Right lobe of liver (tissue), 6 donors: Measurements from ENCODE around the gene EPS8L1. TPM values are rescaled to one million over a fixed set of nuclear protein-coding genes. Genes with fewer than 3 reads are reported as not detected.
"Not testable (repeated sequence)": the region's sequence is repeated elsewhere in the genome, so short reads cannot be mapped to it uniquely, and the experiment has no call there.

Experiments
- ATAC-seq, 4 donors: fragments of 200-7000 bp; cut with Tn5 transposase; one replicate each; pipeline ENCODE4 v1.9.1; 2020; ENCODE audit warnings: mild to moderate bottlenecking in 4 of 4, moderate library complexity in 4 of 4
- DNase-seq, 3 donors: peaks; one replicate each; pipeline ENCODE4 v3.0.0-alpha.2; 2020
- H3K27ac ChIP-seq, 3 donors: fragments of 200-600 bp; one replicate each; pipeline ENCODE4 v1.8.0; 2022
- H3K27me3 ChIP-seq, 2 donors: fragments of 200-600 bp; one replicate each; pipeline ENCODE4 v1.8.0; 2022
- H3K36me3 ChIP-seq, 4 donors: fragments of 200-600 bp; sonication (generic) in 1 of 4; one replicate each; pipeline versions ENCODE4 v1.5.1 to v1.8.0; 2017 to 2022; ENCODE audit warnings: control low read depth in 1 of 4
- H3K4me1 ChIP-seq, 4 donors: fragments of 200-600 bp; sonication (generic) in 1 of 4; one replicate each; pipeline versions ENCODE4 v1.5.1 to v1.8.0; 2017 to 2022; ENCODE audit warnings: control low read depth in 1 of 4
- H3K4me3 ChIP-seq, 3 donors: fragments of 200-600 bp; one replicate each; pipeline ENCODE4 v1.8.0; 2022
- H3K9me3 ChIP-seq, 4 donors: fragments of 200-600 bp; sonication (generic) in 1 of 4; one replicate each; pipeline versions ENCODE4 v1.5.1 to v1.8.0; 2017 to 2022; ENCODE audit warnings: control low read depth in 1 of 4
- CTCF ChIP-seq, 4 donors: fragments of 200-600 bp in 3 of 4; fragments of 450-650 bp in 1 of 4; IDR thresholded peaks; one replicate each; pipeline versions ENCODE4 v1.5.1 to v1.8.0; 2016 to 2022; ENCODE audit warnings: antibody characterized with exemption in 4 of 4, mild to moderate bottlenecking in 2 of 4
- POLR2A ChIP-seq: fragments of 450-650 bp; IDR thresholded peaks from one replicate; pipeline ENCODE4 v1.6.1; 2017; ENCODE audit warnings: antibody characterized with exemption, mild to moderate bottlenecking
- WGBS: methylation state at CpG from one replicate; pipeline ENCODE4 v1.1.6; 2018; ENCODE audit warnings: low coverage, low lambda C conversion rate; ENCODE audit not compliant: insufficient coverage; ENCODE audit errors: missing lambda C conversion rate; 5-methylcytosine and 5-hydroxymethylcytosine counted together
- intact Hi-C, 2 donors: fragments of 100-400 bp; cut with DNase I; formaldehyde crosslinking; loops; one replicate each; pipeline versions ENCODE4 v1.11.2 to v1.14.1; 2022
- total RNA-seq, 6 experiments: library from RNA; depleted of rRNA in 2 of 6; stranded (reverse); fragments of >200 nt in 2 of 6; fragmentation: NEBNext Ultra II Directional in 3 of 6; extraction: Animal tissue kit (Norgen Biotek cat#: 25700) in 3 of 6; gene quantifications; one replicate each; pipeline versions ENCODE4 v1.1.0 to v1.2.4, GENCODE V29; 2016 to 2023
- donor health status: DM: no; HTN: yes; CAD: no.
- donor health status: DM: no; HTN: no; CAD: no.
- donor health status: DM: no; HTN: no; CAD: no.
- donor health status: DM: no; HTN: yes; CAD: no.
- donor health status: DM: no; HTN: yes; CAD: no.

The EPS8L1 gene
- total RNA-seq, 6 experiments from 2014 or later: 0.49 to 2.4 (median 1.2) TPM

DNA sequence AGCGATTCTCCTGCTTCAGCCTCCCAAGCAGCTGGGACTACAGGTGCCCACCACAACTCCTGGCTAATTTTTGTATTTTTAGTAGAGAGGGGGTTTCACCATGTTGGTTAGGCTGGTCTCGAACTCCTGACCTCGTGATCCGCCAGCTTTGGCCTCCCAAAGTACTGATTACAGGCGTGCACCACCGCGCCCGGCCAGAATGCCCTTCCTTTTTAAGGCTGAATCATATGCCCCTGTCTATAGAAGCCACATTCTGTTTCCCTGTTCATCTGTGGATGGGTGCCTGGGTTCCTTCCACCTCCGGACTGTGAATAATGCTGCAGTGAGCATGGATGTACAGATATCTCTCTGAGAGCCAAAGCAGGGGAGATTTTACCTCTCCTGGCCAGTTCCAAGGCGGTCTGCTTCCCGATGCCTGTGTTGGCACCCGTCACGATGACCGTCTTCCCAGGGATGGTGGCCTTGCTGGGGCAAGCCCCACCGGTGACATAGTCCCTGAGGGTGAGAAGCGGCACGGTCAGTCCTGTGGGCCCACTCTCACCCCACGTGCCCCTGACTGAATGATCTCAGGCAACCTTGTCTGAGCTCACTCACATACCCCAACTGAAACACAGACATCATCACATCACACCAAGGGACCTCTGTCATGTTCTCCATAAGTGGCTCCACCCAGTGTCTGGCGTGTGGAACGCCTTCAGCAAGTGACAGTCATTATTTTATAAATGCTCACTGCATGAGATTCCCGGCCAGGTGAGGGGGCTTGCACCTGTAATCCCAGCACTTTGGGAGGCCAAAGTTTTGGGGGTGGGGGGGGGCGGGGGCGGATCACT is 16.7 kb upstream of the EPS8L1 start:
- peaks cover 0 to 46% (median 14%) of the 10 kb centered on the region in 4 donors for H3K36me3 ChIP-seq
- DNase-seq: no peak
- ATAC-seq: no peak
- H3K27me3 ChIP-seq: no peaks in the 10 kb centered on the region
- no peaks in the 10 kb centered on the region for H3K9me3 ChIP-seq
- H3K4me1 ChIP-seq: peaks cover 0 to 6% (median 0%) of the 10 kb centered on the region in 4 donors
- TF ChIP-seq CTCF (IDR thresholded peaks at IDR 0.05): no peak
- no peak for TF ChIP-seq POLR2A
- no peak overlapping the region for H3K4me3 ChIP-seq
- WGBS: 92% methylated on average over 16 of the region's 23 CpGs
- H3K27ac ChIP-seq: no peak overlapping the region
- intact Hi-C loops: no loop called here

DNA sequence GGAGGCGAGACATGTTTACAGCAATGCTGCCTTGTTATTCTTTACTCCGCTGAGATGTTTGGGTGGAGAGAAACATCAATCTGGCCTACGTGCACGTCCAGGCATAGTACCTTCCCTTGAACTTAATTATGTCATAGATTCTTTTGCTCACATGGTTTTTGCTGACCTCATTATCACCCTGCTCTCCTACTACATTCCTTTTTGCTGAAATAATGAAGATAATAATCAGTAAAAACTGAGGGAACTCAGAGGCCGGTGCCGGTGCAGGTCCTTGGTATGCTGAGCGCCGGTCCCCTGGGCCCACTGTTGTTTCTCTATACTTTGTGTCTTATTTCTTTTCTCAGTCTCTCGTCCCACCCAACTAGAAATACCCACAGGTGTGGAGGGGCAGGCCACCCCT is 15.4 kb upstream of the EPS8L1 start:
- H3K27me3 ChIP-seq, intact Hi-C loops, H3K9me3 ChIP-seq, DNase-seq, ATAC-seq, H3K27ac ChIP-seq, H3K4me1 ChIP-seq, H3K4me3 ChIP-seq: not testable (repeated sequence)
- 84% methylated on average over 8 of the region's 9 CpGs for WGBS
- peaks cover 0 to 34% (median 10%) of the 10 kb centered on the region in 4 donors for H3K36me3 ChIP-seq

DNA sequence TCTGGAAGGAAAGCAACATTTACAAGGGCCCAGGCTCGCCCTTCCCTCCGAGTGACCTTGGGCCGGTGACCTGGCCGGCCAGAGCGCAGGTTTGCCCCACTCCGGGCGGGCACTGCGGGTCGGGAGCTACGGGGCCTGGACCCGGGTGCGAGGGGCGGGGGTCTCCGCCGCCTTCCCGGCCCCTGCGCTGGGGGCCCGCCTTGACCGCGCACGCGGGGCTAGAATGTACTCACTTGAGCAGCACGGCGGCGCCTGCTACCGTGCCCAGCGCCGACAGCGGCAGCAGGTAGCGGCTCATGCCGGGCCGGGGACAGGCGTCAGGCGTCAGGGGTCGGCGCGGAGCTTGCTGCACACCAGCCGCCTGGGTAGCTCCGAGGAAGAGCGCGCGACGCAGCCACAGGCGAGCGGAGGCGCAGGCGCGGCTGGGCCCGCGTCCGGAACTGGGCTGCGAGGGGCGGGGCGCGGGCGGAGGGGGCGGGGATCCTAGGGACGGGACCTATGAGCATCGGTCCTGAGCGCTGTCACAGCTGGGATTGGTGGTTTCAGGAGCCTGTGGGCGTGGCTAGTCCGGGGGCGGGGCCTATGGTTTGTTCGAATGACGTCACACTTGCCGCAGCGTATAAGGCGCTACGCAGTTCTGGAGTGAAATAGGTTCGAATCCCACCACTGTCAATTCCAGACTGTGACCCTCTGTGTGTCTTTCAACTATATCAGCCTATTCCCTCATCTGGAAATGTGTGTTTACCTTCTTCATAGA is 12.8 kb upstream of the EPS8L1 start, which contains the start of gene RDH13:
TSS of gene RDH13 (minus strand) at position 414 of the 757 bp plus-strand sequence. CDS start at position 298, 116 bp downstream.
- Histone ChIP-seq H3K36me3 (peaks cover 0 to 8% (median 1%) of the 10 kb centered on the region in 4 donors), H3K4me1 (peaks cover 0 to 6% (median 0%) of the 10 kb centered on the region in 4 donors), H3K27ac (peak within 1 kb of the TSS; percentile 39 to 67 (median 55)), H3K9me3 (no peaks in the 10 kb centered on the region), H3K27me3 (no peaks in the 10 kb centered on the region), H3K4me3 (peak within 1 kb of the TSS; percentile 78 to 99 (median 92))
- ATAC-seq (peak; percentile 99 to 100 (median 100)), DNase-seq (peak; percentile 96 to 97 (median 96))
- 0% methylated on average over 4 of the region's 70 CpGs for WGBS
- TF ChIP-seq CTCF (IDR thresholded peaks at IDR 0.05) (no peak), POLR2A (peak; percentile 46)
- intact Hi-C loops: no loop called here

DNA sequence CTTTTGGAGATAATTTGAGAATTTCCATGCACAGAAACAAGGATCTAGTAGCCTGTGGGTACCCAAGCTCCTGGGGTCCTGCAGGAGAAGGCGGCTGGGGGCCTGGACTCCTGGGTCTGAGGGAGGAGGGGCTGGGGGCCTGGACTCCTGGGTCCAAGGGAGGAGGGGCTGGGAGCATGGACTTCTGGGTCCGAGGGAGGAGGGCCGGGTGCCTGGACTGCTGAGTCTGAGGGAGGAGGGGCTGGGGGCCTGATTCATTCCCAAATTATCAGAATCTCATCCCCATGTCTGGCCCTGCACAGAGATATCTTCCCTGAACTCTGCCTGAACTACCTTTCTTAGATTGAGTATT is 12.2 kb upstream of the EPS8L1 start:
- H3K27ac ChIP-seq: no peak overlapping the region

DNA sequence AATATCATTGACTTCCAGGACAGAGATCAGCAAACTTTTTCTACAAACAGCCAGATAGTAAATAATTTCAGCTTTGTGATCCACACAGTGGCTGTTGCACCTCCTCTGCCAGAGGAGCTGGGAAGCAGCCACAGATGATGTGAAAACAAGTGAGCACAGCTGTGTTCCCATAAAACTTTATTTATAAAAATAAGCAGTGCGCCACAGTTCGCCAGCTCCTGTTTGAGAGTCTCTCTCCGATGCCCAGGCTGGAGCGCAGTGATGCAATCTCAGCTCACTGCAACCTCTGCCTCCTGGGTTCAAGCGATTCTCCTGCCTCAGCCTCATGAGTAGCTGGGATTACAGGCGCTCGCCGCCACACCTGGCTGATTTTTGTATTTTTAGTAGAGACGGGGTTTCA is 10.2 kb upstream of the EPS8L1 start:
- 86% methylated on average over 8 of the region's 9 CpGs for WGBS
- H3K36me3 ChIP-seq, H3K4me3 ChIP-seq, H3K27me3 ChIP-seq, DNase-seq, H3K27ac ChIP-seq, intact Hi-C loops, H3K9me3 ChIP-seq, H3K4me1 ChIP-seq, ATAC-seq: not testable (repeated sequence)

More for the DNA sequence above, 12.2 kb upstream of the EPS8L1 start:
- Histone ChIP-seq H3K27me3 (no peaks in the 10 kb centered on the region), H3K9me3 (no peaks in the 10 kb centered on the region), H3K36me3 (peaks cover 0 to 2% (median 0%) of the 10 kb centered on the region in 4 donors), H3K4me3 (no peak overlapping the region), H3K4me1 (peaks cover 0 to 6% (median 0%) of the 10 kb centered on the region in 4 donors)
- intact Hi-C loops: no loop called here
- DNase-seq: no peak
- ATAC-seq: no peak
- WGBS: 80% methylated on average over 3 of the region's 3 CpGs
- TF ChIP-seq POLR2A (no peak), CTCF (IDR thresholded peaks at IDR 0.05) (no peak)
